Stimulated activated CD4-positive, alpha-beta T cell treated with anti-CD3 and anti-CD28 coated beads, Interleukin-4, amount 100 ng/mL, for 24 hours (primary cell): Measurements from ENCODE around the gene RIPK4.
"Not testable (repeated sequence)": the region's sequence is repeated elsewhere in the genome, so short reads cannot be mapped to it uniquely, and the experiment has no call there.

ENCODE experiments used
- DNase-seq: peaks from one replicate; pipeline ENCODE4 v3.0.0-alpha.2; 2020

Gene RIPK4

GRCh38 chr21:41794600-41794999 lies 27.7 kb upstream of the RIPK4 start:
- no peak for DNase-seq

GRCh38 chr21:41792711-41793110 lies 25.9 kb upstream of the RIPK4 start:
- no peak for DNase-seq

- DNase-seq: no peak
Observed at GRCh38 chr21:41786509-41786987, 19.7 kb upstream of the RIPK4 start.

GRCh38 chr21:41785262-41785661 lies 18.4 kb upstream of the RIPK4 start:
- DNase-seq: not testable (repeated sequence)

GRCh38 chr21:41784456-41785102 lies 17.7 kb upstream of the RIPK4 start:
- no peak for DNase-seq

- DNase-seq: no peak
Observed at GRCh38 chr21:41783476-41784180, 16.8 kb upstream of the RIPK4 start.

- no peak for DNase-seq
Observed at GRCh38 chr21:41781050-41781410, 14.2 kb upstream of the RIPK4 start.

GRCh38 chr21:41780337-41781049 lies 13.6 kb upstream of the RIPK4 start:
- DNase-seq: no peak

- no peak for DNase-seq
Observed at GRCh38 chr21:41779659-41780058, 12.8 kb upstream of the RIPK4 start.

- no peak for DNase-seq
Observed at GRCh38 chr21:41778930-41779600, 12.2 kb upstream of the RIPK4 start.

GRCh38 chr21:41777951-41778815 lies 11.3 kb upstream of the RIPK4 start:
- DNase-seq: no peak

GRCh38 chr21:41776778-41777177 lies 9.9 kb upstream of the RIPK4 start:
- no peak for DNase-seq

GRCh38 chr21:41775149-41775472 lies 8.3 kb upstream of the RIPK4 start:
- no peak for DNase-seq

- no peak for DNase-seq
Observed at GRCh38 chr21:41774467-41775148, 7.8 kb upstream of the RIPK4 start.

- DNase-seq: no peak
Observed at GRCh38 chr21:41772351-41773080, 5.7 kb upstream of the RIPK4 start.

- no peak for DNase-seq
Observed at GRCh38 chr21:41771625-41771945, 4.7 kb upstream of the RIPK4 start.

- DNase-seq: no peak
Observed at GRCh38 chr21:41770901-41771624, 4.2 kb upstream of the RIPK4 start.

GRCh38 chr21:41769933-41770332 lies 3.1 kb upstream of the RIPK4 start:
- no peak for DNase-seq

- no peak for DNase-seq
Observed at GRCh38 chr21:41769521-41769920, 2.7 kb upstream of the RIPK4 start.

GRCh38 chr21:41769111-41769510 lies 2.3 kb upstream of the RIPK4 start:
- no peak for DNase-seq
